Measurements from ENCODE around the gene CACNA1C. TPM values are rescaled to one million over a fixed set of nuclear protein-coding genes. Genes with fewer than 3 reads are reported as not detected.

The CACNA1C gene
- total RNA-seq, 2 donors from 2014 or later = 0.84 to 10.2 TPM

DNA sequence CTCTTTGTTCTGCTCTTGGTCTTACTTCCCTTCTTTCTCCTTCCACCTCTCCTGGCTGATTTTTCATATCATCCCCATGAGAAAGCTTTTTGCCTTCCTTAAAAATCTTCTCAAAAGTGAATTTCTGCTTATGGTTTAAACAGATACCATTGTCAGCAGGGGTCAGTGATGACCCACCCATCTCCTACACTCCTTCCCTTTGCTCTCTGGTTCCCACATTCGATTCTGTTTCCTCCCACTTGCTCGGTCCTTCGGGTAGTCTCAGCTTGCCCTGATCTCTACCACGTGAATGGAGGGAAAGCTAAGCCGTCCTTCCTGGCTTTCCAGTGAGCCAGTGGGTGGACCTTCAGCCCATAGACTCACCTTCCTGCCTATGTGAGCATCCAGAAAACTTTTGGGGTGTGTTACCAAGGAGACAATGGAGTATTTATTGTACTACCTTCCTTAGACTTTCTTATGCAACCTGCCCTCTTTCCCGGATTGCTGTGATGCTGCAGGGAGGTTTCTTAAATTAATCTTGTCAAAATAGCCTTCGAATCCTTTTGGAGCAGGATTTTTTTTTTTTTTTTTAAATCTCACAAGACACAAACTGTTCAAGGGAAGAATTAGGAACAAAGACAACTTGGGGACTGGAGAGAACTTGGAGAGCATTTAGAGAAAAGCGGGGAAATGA, 306.3 kb downstream of the CACNA1C start:
- no peak for DNase-seq
- Histone ChIP-seq H3K27ac (no peak overlapping the region), H3K36me3 (no peaks in the 10 kb centered on the region), H3K9me3 (no peaks in the 10 kb centered on the region), H3K9ac (ENCODE audit: low read depth in 2 of 2, low read length in 2 of 2) (no peak overlapping the region), H3K4me1 (no peaks in the 10 kb centered on the region), H3K27me3 (no peaks in the 10 kb centered on the region), H3K4me3 (no peak overlapping the region)
- TF ChIP-seq, protein P1, sequence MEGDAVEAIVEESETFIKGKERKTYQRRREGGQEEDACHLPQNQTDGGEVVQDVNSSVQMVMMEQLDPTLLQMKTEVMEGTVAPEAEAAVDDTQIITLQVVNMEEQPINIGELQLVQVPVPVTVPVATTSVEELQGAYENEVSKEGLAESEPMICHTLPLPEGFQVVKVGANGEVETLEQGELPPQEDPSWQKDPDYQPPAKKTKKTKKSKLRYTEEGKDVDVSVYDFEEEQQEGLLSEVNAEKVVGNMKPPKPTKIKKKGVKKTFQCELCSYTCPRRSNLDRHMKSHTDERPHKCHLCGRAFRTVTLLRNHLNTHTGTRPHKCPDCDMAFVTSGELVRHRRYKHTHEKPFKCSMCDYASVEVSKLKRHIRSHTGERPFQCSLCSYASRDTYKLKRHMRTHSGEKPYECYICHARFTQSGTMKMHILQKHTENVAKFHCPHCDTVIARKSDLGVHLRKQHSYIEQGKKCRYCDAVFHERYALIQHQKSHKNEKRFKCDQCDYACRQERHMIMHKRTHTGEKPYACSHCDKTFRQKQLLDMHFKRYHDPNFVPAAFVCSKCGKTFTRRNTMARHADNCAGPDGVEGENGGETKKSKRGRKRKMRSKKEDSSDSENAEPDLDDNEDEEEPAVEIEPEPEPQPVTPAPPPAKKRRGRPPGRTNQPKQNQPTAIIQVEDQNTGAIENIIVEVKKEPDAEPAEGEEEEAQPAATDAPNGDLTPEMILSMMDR (IDR thresholded peaks at IDR 0.05) = no peak
- intact Hi-C loops (cut with DNase I) = no loop called here

- no peak overlapping the region for H3K9ac ChIP-seq (ENCODE audit: low read depth in 2 of 2, low read length in 2 of 2)
- no peak for DNase-seq
- H3K36me3 ChIP-seq = no peaks in the 10 kb centered on the region
- TF ChIP-seq, protein P1 (IDR thresholded peaks at IDR 0.05) = no peak
- intact Hi-C loops (cut with DNase I) = no loop called here
- no peak overlapping the region for H3K27ac ChIP-seq
- no peaks in the 10 kb centered on the region for H3K27me3 ChIP-seq
- H3K4me1 ChIP-seq = no peaks in the 10 kb centered on the region
- H3K9me3 ChIP-seq = no peaks in the 10 kb centered on the region
- no peak overlapping the region for H3K4me3 ChIP-seq
Observed at GRCh38 chr12:2359725-2360629, 307.2 kb downstream of the CACNA1C start.

- Histone ChIP-seq H3K27me3 (no peaks in the 10 kb centered on the region), H3K36me3 (no peaks in the 10 kb centered on the region), H3K4me1 (no peaks in the 10 kb centered on the region), H3K9ac (ENCODE audit: low read depth in 2 of 2, low read length in 2 of 2) (no peak overlapping the region), H3K9me3 (no peaks in the 10 kb centered on the region), H3K27ac (no peak overlapping the region), H3K4me3 (no peak overlapping the region)
- TF ChIP-seq, protein P1 (IDR thresholded peaks at IDR 0.05) = no peak
- intact Hi-C loops (cut with DNase I) = no loop called here
- DNase-seq = no peak
Observed at GRCh38 chr12:2360630-2361170, 307.9 kb downstream of the CACNA1C start.

DNA sequence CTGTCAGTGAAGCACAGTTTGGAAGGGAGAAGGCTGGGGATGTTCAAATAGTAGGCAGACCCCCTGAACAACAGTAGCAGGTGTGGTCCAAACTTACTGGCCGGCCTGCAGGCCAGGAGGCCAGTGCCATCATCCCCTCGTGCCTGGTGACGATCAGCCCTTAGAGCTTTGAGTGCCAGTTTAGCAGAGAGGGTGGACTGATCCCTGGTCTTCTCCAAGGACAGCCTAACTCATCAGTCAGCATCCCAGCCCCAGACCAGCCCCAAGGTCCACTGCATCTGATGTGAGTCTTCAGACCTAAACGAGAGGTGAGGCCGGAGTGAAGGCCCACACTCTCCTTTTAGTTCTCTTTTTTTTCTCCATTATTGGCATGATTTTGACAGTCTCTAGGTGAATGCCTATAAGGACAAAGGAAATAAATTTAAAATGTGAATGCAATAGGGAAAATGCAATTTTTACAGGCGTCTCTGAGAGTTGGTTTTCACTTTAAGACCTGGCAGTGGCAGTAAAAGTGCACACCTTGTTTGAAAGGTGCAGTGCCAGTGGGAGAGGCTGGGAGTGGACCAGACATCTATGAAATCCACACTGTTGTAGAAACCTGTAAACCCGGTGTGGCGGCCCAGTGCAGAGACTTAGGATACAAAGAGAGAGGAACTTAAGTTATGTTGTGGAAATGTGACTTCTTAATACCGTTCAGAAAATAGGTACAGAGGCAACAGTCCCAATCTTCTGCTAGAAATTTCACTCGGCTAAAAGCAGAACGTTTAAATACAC, 311.2 kb downstream of the CACNA1C start:
- Histone ChIP-seq H3K9ac (ENCODE audit: low read depth in 2 of 2, low read length in 2 of 2) (no peak overlapping the region), H3K4me1 (no peaks in the 10 kb centered on the region), H3K36me3 (no peaks in the 10 kb centered on the region), H3K27me3 (no peaks in the 10 kb centered on the region), H3K4me3 (no peak overlapping the region), H3K9me3 (no peaks in the 10 kb centered on the region), H3K27ac (no peak overlapping the region)
- TF ChIP-seq, protein P1 (IDR thresholded peaks at IDR 0.05) = no peak
- DNase-seq = peak; percentile 46
- intact Hi-C loops (cut with DNase I) = no loop called here

DNA sequence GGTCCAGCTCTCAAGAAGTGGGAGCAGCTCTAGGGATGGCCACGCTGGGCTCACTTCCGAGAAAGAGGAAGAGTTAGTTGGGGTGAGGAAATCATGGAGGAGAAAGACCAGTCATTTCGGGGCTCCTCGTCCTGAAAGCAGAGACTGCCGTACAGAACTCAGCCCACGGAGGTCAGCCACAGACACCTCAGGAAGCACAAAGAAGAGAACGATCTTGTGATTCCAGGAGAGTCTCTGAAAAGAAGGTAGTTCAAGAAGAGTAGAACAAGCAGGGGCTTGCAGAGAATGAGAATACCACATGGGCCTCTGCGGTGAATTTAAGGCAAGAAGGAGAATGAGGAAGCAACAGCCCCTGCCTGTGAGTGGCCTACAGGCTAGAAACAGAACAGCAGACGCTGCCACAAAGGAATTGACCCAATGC, 311.9 kb downstream of the CACNA1C start:
- no peaks in the 10 kb centered on the region for H3K27me3 ChIP-seq
- TF ChIP-seq, protein P1 (IDR thresholded peaks at IDR 0.05) = no peak
- H3K4me3 ChIP-seq = no peak overlapping the region
- H3K27ac ChIP-seq = no peak overlapping the region
- no peaks in the 10 kb centered on the region for H3K4me1 ChIP-seq
- H3K9ac ChIP-seq (ENCODE audit: low read depth in 2 of 2, low read length in 2 of 2) = no peak overlapping the region
- no peaks in the 10 kb centered on the region for H3K36me3 ChIP-seq
- H3K9me3 ChIP-seq = no peaks in the 10 kb centered on the region
- intact Hi-C loops (cut with DNase I) = no loop called here
- DNase-seq = no peak
